Endothelial cell of umbilical vein (primary cell): ENCODE data around the gene GABRA4. TPM values are rescaled to one million over a fixed set of nuclear protein-coding genes. Genes with fewer than 3 reads are reported as not detected.

ENCODE experiments used
- BruUV-seq: library from RNA; stranded (reverse); fragments of 400-500 nt; replicated peaks from 2 replicates; lab custom pipeline; 2021; lab: Mats Ljungman, UMichigan
- CTCF ChIA-PET: fragments of 300-600, 350-600 bp; sonication (Branson Sonifier 250); formaldehyde crosslinking; loops from one replicate; lab custom pipeline; 2021; ENCODE audit warnings: antibody characterized with exemption, inconsistent platforms; lab: Charles Lee
- POLR2A ChIA-PET: fragments of 300-600, 350-600 bp; sonication (Branson Sonifier 250); formaldehyde crosslinking; loops from one replicate; lab custom pipeline; 2021; ENCODE audit warnings: antibody characterized with exemption, inconsistent platforms; lab: Charles Lee
- DNase-seq: peaks from one replicate; pipeline ENCODE4 v3.0.0-alpha.2; 2011; ENCODE audit warnings: low read depth, low spot score
- FAIRE-seq: peaks from 2 replicates; lab custom pipeline; 2011; peaks lifted over from hg19 to GRCh38; lab: Jason Lieb, UNC
- H2AFZ ChIP-seq: 2 replicates; pipeline ENCODE4 v1.6.0; 2012; ENCODE audit warnings: low read depth, low read length, control low read depth, inconsistent platforms
- H3K27ac ChIP-seq: 2 replicates; pipeline ENCODE4 v1.5.1; 2011; ENCODE audit warnings: low read depth, mild to moderate bottlenecking, control low read depth, low read length, moderate library complexity; ENCODE audit not compliant: insufficient read depth
- H3K27me3 ChIP-seq, 2 experiments: 2 replicates each; pipeline versions ENCODE4 v1.6.0 to v1.6.1; 2011; ENCODE audit warnings: low read length in 2 of 2, mixed read lengths in 1 of 2; ENCODE audit not compliant: control insufficient read depth in 2 of 2, insufficient read depth in 2 of 2
- H3K36me3 ChIP-seq, 2 experiments: 2 replicates in 1 of 2; 3 replicates in 1 of 2; pipeline ENCODE4 v1.5.1; 2011; ENCODE audit warnings: low read length in 2 of 2, mild to moderate bottlenecking in 1 of 2, moderate library complexity in 1 of 2; ENCODE audit not compliant: control insufficient read depth in 2 of 2, insufficient read depth in 2 of 2; ENCODE audit errors: extremely low read depth in 1 of 2
- H3K4me1 ChIP-seq: 3 replicates; pipeline ENCODE4 v1.5.1; 2011; ENCODE audit warnings: mild to moderate bottlenecking, low read length; ENCODE audit not compliant: control insufficient read depth, insufficient read depth; ENCODE audit errors: extremely low read depth
- H3K4me2 ChIP-seq: 2 replicates; pipeline ENCODE4 v1.6.1; 2011; ENCODE audit warnings: low read length, control low read depth, mixed read lengths; ENCODE audit not compliant: insufficient read depth
- H3K4me3 ChIP-seq, 3 experiments: fragments of 200-600 bp in 1 of 3; sonication (generic), shearing (Covaris generic) in 1 of 3; replicated peaks in 1 of 3; 2 replicates each; pipeline ENCODE4 v1.5.1; 2011 to 2016; ENCODE audit warnings: control low read depth in 3 of 3, low read length in 3 of 3, mild to moderate bottlenecking in 2 of 3, inconsistent platforms in 1 of 3, low read depth in 1 of 3, moderate library complexity in 1 of 3; ENCODE audit not compliant: insufficient read depth in 1 of 3
- H3K79me2 ChIP-seq: 2 replicates; pipeline ENCODE4 v1.6.0; 2012; ENCODE audit warnings: low read length, inconsistent platforms; ENCODE audit not compliant: control insufficient read depth, insufficient read depth
- H3K9ac ChIP-seq: replicated peaks from 2 replicates; pipeline ENCODE3; 2011; ENCODE audit warnings: low read length, control low read depth; ENCODE audit not compliant: insufficient read depth; ENCODE audit errors: extremely low read depth
- H3K9me1 ChIP-seq: replicated peaks from 3 replicates; pipeline ENCODE4 v1.6.0; 2011; ENCODE audit warnings: mild to moderate bottlenecking, low read length; ENCODE audit not compliant: control insufficient read depth, insufficient read depth; ENCODE audit errors: extremely low read depth
- H3K9me3 ChIP-seq: replicated peaks from 2 replicates; pipeline ENCODE4 v1.5.1; 2012; ENCODE audit warnings: low read length, inconsistent platforms; ENCODE audit not compliant: control insufficient read depth, insufficient read depth
- H4K20me1 ChIP-seq: replicated peaks from 2 replicates; pipeline ENCODE3; 2011; ENCODE audit warnings: mild to moderate bottlenecking, low read length; ENCODE audit not compliant: control insufficient read depth, insufficient read depth; ENCODE audit errors: extremely low read depth
- EZH2 ChIP-seq: IDR thresholded peaks from 2 replicates; pipeline ENCODE4 v1.6.1; 2012; ENCODE audit warnings: borderline replicate concordance, low read depth, mild to moderate bottlenecking, moderate library complexity, low read length, inconsistent platforms; ENCODE audit not compliant: severe bottlenecking
- FOS ChIP-seq: IDR thresholded peaks from 2 replicates; pipeline ENCODE4 v1.6.1; 2011; ENCODE audit warnings: mild to moderate bottlenecking, low read length, moderate library complexity, borderline replicate concordance; ENCODE audit not compliant: insufficient read depth
- GATA2 ChIP-seq: IDR thresholded peaks from 2 replicates; pipeline ENCODE4 v1.7.0; 2011; ENCODE audit warnings: low read depth, mild to moderate bottlenecking, moderate library complexity, mixed read lengths, low read length; ENCODE audit not compliant: insufficient read length, insufficient read depth
- JUN ChIP-seq: IDR thresholded peaks from 2 replicates; pipeline ENCODE4 v1.6.1; 2011; ENCODE audit warnings: borderline replicate concordance, low read depth; ENCODE audit not compliant: insufficient read length, insufficient read depth
- MYC ChIP-seq: IDR thresholded peaks from one replicate; pipeline ENCODE4 v1.6.1; 2011; ENCODE audit warnings: mild to moderate bottlenecking, low read depth, low read length
- POLR2A ChIP-seq: IDR thresholded peaks from 2 replicates; pipeline ENCODE4 v1.6.1; 2012; ENCODE audit warnings: low read depth, mild to moderate bottlenecking, control low read depth, low read length
- POLR2AphosphoS5 ChIP-seq: IDR thresholded peaks from 2 replicates; pipeline ENCODE4 v1.6.1; 2012; ENCODE audit warnings: low read depth, mild to moderate bottlenecking, control low read depth, low read length, moderate library complexity; ENCODE audit not compliant: insufficient read depth
- dilution Hi-C: fragments of 300-500 bp; cut with MboI; formaldehyde crosslinking; loops from one replicate; pipeline ENCODE4 v1.15.0; 2019; ENCODE audit warnings: low sequenced_read_pairs; ENCODE audit not compliant: extremely low pct_ligation_motif_present
- intact Hi-C: fragments of 100-400 bp; cut with micrococcal nuclease; formaldehyde crosslinking; loops from one replicate; pipeline ENCODE4 v1.10.0; 2022
- polyA plus RNA-seq, 4 experiments: library from polyadenylated mRNA; depleted of rRNA in 3 of 4; stranded (reverse) in 3 of 4; unstranded in 1 of 4; fragments of >200 nt; gene quantifications; 2 replicates each; pipeline versions ENCODE4 v1.2.1 to v1.2.3, GENCODE V29; 2011 to 2012; ENCODE audit warnings: missing spikeins in 1 of 4
- total RNA-seq: library from RNA; stranded (reverse); gene quantifications from 2 replicates; pipeline ENCODE4 v1.2.3, GENCODE V29; 2021
- TF ChIP-seq, protein P1 (sequence below): IDR thresholded peaks from 2 replicates; pipeline ENCODE4 v1.6.1; 2011; ENCODE audit not compliant: insufficient read depth, insufficient read length
- TF ChIP-seq, protein P2 (sequence below), 2 donors: IDR thresholded peaks; 1 replicate in 1 of 2; 2 replicates in 1 of 2; pipeline ENCODE4 v1.5.1; 2011; ENCODE audit warnings: low read length in 2 of 2, mild to moderate bottlenecking in 2 of 2, moderate library complexity in 2 of 2, control low read depth in 1 of 2, inconsistent platforms in 1 of 2, low read depth in 1 of 2; ENCODE audit not compliant: insufficient read depth in 1 of 2; ENCODE audit errors: extremely low read depth in 1 of 2

Gene GABRA4
- total and polyA plus RNA-seq, 2 donors (not counting 3 experiments of a cell fraction or from before 2014, with no cell fraction given) = not detected

DNA sequence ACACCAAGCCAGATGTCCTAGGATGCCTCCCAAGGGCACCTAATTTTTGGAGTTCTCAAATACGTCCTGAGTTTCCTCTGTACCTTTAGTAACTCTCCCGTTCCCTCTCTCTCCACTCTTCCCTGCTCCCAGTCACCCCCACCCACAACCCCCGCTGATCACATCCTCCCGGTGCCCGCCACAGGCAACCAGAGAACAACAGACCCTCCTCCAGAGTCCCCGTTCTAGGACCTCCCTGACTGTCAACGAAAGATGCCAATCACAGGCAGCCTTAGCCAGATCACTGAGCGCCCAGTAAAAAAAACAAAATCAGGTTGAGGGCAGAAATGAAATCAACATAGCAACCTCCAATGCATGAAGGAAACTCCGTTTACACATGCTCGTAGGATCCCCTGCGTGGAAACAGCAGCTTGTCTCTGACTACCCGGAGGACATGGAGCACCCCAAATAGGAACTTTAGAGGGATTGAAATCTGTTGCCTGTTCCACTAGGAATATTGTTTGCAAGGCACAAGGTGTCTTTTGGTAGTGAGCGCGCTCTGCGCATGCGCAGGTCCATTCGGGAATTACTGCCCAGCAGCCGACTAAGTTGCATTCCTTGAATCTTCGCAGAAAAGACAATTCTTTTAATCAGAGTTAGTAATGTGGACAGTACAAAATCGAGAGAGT is 37.8 kb upstream of the GABRA4 start, which contains the start of gene GABRB1:
GABRB1 (plus strand) TSS at position 557 of the 668 bp plus-strand sequence.
- Histone ChIP-seq H2AFZ (peak within 1 kb of the TSS; percentile 83), H3K4me1 (peaks cover 14% of the 10 kb centered on the region), H4K20me1 (no peaks in the 10 kb centered on the region), H3K79me2 (no peaks in the 10 kb centered on the region), H3K9me1 (no peaks in the 10 kb centered on the region), H3K4me2 (peak within 1 kb of the TSS; percentile 88), H3K4me3 (peak within 1 kb of the TSS; percentile 30 to 74 (median 51)), H3K27ac (no peak within 1 kb of the TSS), H3K36me3 (no peaks in the 10 kb centered on the region), H3K27me3 (peaks cover 11 to 32% of the 10 kb centered on the region in 2 experiments), H3K9ac (no peak within 1 kb of the TSS), H3K9me3 (no peaks in the 10 kb centered on the region)
- CTCF ChIA-PET = no interaction called here
- intact Hi-C loops = no loop called here
- FAIRE-seq = peak; percentile 60
- no TSS peak for BruUV-seq
- POLR2A ChIA-PET = no interaction called here
- TF ChIP-seq FOS (no peak), GATA2 (no peak), POLR2AphosphoS5 (no peak), MYC (no peak), EZH2 (no peak), JUN (no peak), POLR2A (no peak)
- TF ChIP-seq, protein P1, sequence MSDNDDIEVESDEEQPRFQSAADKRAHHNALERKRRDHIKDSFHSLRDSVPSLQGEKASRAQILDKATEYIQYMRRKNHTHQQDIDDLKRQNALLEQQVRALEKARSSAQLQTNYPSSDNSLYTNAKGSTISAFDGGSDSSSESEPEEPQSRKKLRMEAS = no peak
- TF ChIP-seq, protein P2, sequence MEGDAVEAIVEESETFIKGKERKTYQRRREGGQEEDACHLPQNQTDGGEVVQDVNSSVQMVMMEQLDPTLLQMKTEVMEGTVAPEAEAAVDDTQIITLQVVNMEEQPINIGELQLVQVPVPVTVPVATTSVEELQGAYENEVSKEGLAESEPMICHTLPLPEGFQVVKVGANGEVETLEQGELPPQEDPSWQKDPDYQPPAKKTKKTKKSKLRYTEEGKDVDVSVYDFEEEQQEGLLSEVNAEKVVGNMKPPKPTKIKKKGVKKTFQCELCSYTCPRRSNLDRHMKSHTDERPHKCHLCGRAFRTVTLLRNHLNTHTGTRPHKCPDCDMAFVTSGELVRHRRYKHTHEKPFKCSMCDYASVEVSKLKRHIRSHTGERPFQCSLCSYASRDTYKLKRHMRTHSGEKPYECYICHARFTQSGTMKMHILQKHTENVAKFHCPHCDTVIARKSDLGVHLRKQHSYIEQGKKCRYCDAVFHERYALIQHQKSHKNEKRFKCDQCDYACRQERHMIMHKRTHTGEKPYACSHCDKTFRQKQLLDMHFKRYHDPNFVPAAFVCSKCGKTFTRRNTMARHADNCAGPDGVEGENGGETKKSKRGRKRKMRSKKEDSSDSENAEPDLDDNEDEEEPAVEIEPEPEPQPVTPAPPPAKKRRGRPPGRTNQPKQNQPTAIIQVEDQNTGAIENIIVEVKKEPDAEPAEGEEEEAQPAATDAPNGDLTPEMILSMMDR (IDR thresholded peaks at IDR 0.05; ENCODE audit: extremely low read depth in 1 of 2, insufficient read depth in 1 of 2, low read depth in 1 of 2, low read length in 2 of 2) = no peak
- dilution Hi-C loops = no loop called here
- DNase-seq = peak; percentile 62
